CD8-positive, alpha-beta memory T cell (primary cell): Measurements from ENCODE around the gene CARD11. TPM values are rescaled to one million over a fixed set of nuclear protein-coding genes. Genes with fewer than 3 reads are reported as not detected.

ENCODE experiments used
- CTCF ChIA-PET: fragments of 350-600 bp; sonication (Branson Sonifier 250); formaldehyde crosslinking; loops from one replicate; lab custom pipeline; 2021; ENCODE audit warnings: antibody characterized with exemption; lab: Charles Lee
- POLR2A ChIA-PET: fragments of 350-600 bp; sonication (Branson Sonifier 250); formaldehyde crosslinking; loops from one replicate; lab custom pipeline; 2021; ENCODE audit warnings: antibody characterized with exemption; lab: Charles Lee
- DNase-seq, 5 donors: peaks; one replicate each; pipeline versions ENCODE4 v3.0.0 to v3.0.0-alpha.2; 2020 to 2022; ENCODE audit warnings: mixed read lengths in 1 of 5
- H3K27ac ChIP-seq: one replicate; pipeline ENCODE4 v1.7.0; 2013; ENCODE audit warnings: low read depth, mild to moderate bottlenecking, low read length, moderate library complexity
- H3K27me3 ChIP-seq: 2 replicates; pipeline ENCODE4 v1.7.0; 2013; ENCODE audit warnings: low read length, mild to moderate bottlenecking; ENCODE audit not compliant: insufficient read depth, poor library complexity, severe bottlenecking
- H3K36me3 ChIP-seq: 2 replicates; pipeline ENCODE4 v1.7.0; 2013; ENCODE audit warnings: mild to moderate bottlenecking, low read length, moderate library complexity; ENCODE audit not compliant: insufficient read depth
- H3K4me1 ChIP-seq: 2 replicates; pipeline ENCODE4 v1.7.0; 2013; ENCODE audit warnings: mild to moderate bottlenecking, low read length, moderate library complexity; ENCODE audit not compliant: insufficient read depth
- H3K4me3 ChIP-seq: 2 replicates; pipeline ENCODE4 v1.7.0; 2013; ENCODE audit warnings: mild to moderate bottlenecking, low read length
- H3K9me3 ChIP-seq: 2 replicates; pipeline ENCODE4 v1.7.0; 2013; ENCODE audit warnings: mild to moderate bottlenecking, low read length
- H3K27ac Mint-ChIP-seq, 8 donors: one replicate each; pipeline ENCODE4 v1.8.0; 2020 to 2021; ENCODE audit warnings: mixed read lengths in 8 of 8, mild to moderate bottlenecking in 6 of 8, inconsistent platforms in 3 of 8, moderate library complexity in 3 of 8
- H3K27me3 Mint-ChIP-seq, 2 donors: one replicate each; pipeline ENCODE4 v1.8.0; 2020 to 2021; ENCODE audit warnings: mixed read lengths in 2 of 2, mild to moderate bottlenecking in 1 of 2, moderate library complexity in 1 of 2
- H3K36me3 Mint-ChIP-seq, 3 donors: one replicate each; pipeline ENCODE4 v1.8.0; 2020 to 2021; ENCODE audit warnings: mixed read lengths in 3 of 3, inconsistent platforms in 1 of 3, mild to moderate bottlenecking in 1 of 3
- H3K4me1 Mint-ChIP-seq, 3 donors: one replicate each; pipeline ENCODE4 v1.8.0; 2020 to 2021; ENCODE audit warnings: mixed read lengths in 3 of 3, inconsistent platforms in 1 of 3, mild to moderate bottlenecking in 1 of 3
- H3K4me3 Mint-ChIP-seq, 7 donors: one replicate each; pipeline ENCODE4 v1.8.0; 2020 to 2021; ENCODE audit warnings: mixed read lengths in 7 of 7, mild to moderate bottlenecking in 6 of 7, moderate library complexity in 4 of 7, inconsistent platforms in 2 of 7
- H3K9me3 Mint-ChIP-seq, 5 donors: one replicate each; pipeline ENCODE4 v1.8.0; 2020 to 2022; ENCODE audit warnings: mixed read lengths in 5 of 5, mild to moderate bottlenecking in 3 of 5, moderate library complexity in 2 of 5, inconsistent platforms in 1 of 5
- polyA plus RNA-seq: library from polyadenylated mRNA; unstranded; fragments of 300-500 nt; fragmentation: Illumina TruSeq; gene quantifications from one replicate; pipeline ENCODE4 v1.2.3, GENCODE V29; 2021
- total RNA-seq, 2 experiments: library from RNA; stranded (reverse); gene quantifications; one replicate each; pipeline ENCODE4 v1.2.3, GENCODE V29; 2021

The CARD11 gene
- total and polyA plus RNA-seq, 3 experiments from 2014 or later, result 40.9 to 72.1 (median 68.4) TPM

DNA sequence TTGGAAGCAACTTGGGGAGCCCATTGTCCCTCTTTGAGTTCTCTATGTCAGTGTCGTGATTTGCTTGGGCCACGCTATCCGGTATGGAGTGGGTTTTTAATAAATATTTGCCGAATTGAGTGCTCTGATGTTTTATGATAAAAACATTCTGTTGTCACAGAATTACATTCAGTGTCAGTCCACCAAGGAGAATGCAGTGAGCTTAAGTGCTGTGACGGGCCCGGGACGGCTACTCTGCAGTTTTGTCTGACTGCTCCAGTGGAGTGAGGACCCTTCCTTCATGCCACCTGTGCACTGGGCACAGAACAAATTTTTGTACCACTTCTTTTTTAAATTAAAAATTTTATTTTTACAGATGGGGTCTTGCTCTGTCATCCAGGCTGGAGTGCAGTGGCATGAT is 76.0 kb downstream of the CARD11 start:
- H3K36me3 ChIP-seq, result peaks cover 7% of the 10 kb centered on the region
- POLR2A ChIA-PET, result no interaction called here
- CTCF ChIA-PET, result no interaction called here
- H3K9me3 ChIP-seq, result peaks cover 11% of the 10 kb centered on the region
- no peak overlapping the region for H3K27ac ChIP-seq
- H3K27me3 ChIP-seq, result no peaks in the 10 kb centered on the region
- peaks cover 30 to 40% (median 37%) of the 10 kb centered on the region in 3 donors for H3K4me1 Mint-ChIP-seq
- peaks cover 4 to 20% (median 16%) of the 10 kb centered on the region in 5 donors for H3K9me3 Mint-ChIP-seq
- peaks cover 18% of the 10 kb centered on the region for H3K4me1 ChIP-seq
- H3K36me3 Mint-ChIP-seq, result peaks cover 17 to 36% (median 30%) of the 10 kb centered on the region in 3 donors
- no peak overlapping the region for H3K4me3 Mint-ChIP-seq
- peak overlapping the region in 1 of 8 donors; percentile 19 for H3K27ac Mint-ChIP-seq
- no peaks in the 10 kb centered on the region for H3K27me3 Mint-ChIP-seq
- DNase-seq, result no peak
- H3K4me3 ChIP-seq, result no peak overlapping the region

DNA sequence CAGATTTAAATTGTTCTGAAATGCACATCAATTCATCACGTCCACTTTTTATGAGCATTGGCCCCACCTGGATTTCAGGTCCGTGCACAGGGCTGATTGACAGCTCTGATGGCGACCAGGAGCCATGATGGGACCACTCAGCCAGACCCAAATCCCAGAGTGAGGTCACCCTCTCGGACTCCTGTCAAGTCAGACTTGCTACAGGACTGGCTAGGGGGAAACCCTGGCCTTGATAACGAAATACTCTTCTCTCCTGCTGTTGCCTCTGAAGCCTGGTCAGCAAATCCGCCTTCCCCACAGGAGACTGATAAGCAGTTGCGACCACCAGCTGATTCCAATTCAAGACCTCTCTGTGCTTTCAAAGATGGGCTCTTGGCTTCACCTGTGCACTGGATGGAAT is 76.4 kb downstream of the CARD11 start:
- Mint-ChIP-seq H3K36me3 (peaks cover 14 to 35% (median 30%) of the 10 kb centered on the region in 3 donors), H3K9me3 (peaks cover 4 to 20% (median 16%) of the 10 kb centered on the region in 5 donors), H3K27ac (peak overlapping the region in 1 of 8 donors; percentile 54), H3K4me1 (peaks cover 29 to 40% (median 37%) of the 10 kb centered on the region in 3 donors), H3K4me3 (no peak overlapping the region), H3K27me3 (no peaks in the 10 kb centered on the region)
- H3K9me3 ChIP-seq, result peaks cover 11% of the 10 kb centered on the region
- DNase-seq, result no peak
- no peak overlapping the region for H3K27ac ChIP-seq
- H3K4me3 ChIP-seq, result no peak overlapping the region
- ChIA-PET POLR2A (no interaction called here), CTCF (no interaction called here)
- H3K27me3 ChIP-seq, result no peaks in the 10 kb centered on the region
- H3K4me1 ChIP-seq, result peaks cover 14% of the 10 kb centered on the region
- peaks cover 7% of the 10 kb centered on the region for H3K36me3 ChIP-seq

DNA sequence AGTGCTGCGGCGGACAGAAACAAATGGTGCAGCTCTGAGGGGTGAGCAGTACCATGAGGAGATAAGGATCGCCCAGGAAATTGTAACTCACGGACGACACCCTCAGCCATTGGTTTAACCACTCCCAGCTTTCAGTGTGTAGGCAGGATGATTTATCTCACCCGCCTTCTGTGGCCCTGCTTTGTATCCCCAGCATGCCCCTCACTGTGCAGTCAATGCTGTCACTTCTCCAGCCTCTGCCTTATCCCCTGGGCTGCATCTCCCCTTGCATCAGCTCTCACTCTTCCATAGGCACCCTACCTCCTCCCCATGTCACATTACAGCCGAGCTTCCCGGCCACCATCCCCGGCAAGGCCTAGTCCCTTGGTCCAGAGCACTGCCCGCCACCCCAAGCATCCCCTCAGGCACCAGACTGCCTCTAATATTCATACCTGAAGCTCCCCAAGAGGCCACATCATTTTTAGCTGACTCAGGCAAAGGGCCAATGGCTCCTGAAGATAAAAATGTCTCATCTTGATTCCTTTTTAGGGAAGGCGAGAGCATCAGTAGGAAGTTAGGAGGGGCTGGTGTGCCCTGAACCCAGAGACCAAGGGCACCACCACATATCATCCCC is 77.1 kb downstream of the CARD11 start:
- Mint-ChIP-seq H3K4me3 (peak overlapping the region in 1 of 7 donors; percentile 15), H3K27ac (peak overlapping the region in 4 of 8 donors; percentile 30 to 78 (median 62)), H3K36me3 (peaks cover 12 to 39% (median 30%) of the 10 kb centered on the region in 3 donors), H3K4me1 (peaks cover 32 to 42% (median 41%) of the 10 kb centered on the region in 3 donors), H3K9me3 (peaks cover 4 to 20% (median 16%) of the 10 kb centered on the region in 5 donors), H3K27me3 (no peaks in the 10 kb centered on the region)
- peaks cover 10% of the 10 kb centered on the region for H3K4me1 ChIP-seq
- CTCF ChIA-PET, result interaction anchor here (0.6 kb wide), 1 partner anchor 12 kb away, joined by 4 read pairs; no protein-coding TSS in a partner anchor
- H3K27ac ChIP-seq, result no peak overlapping the region
- POLR2A ChIA-PET, result interaction anchor here (0.6 kb wide), 1 partner anchor 471 kb away, joined by 3 read pairs; no protein-coding TSS in a partner anchor
- no peak overlapping the region for H3K4me3 ChIP-seq
- no peaks in the 10 kb centered on the region for H3K27me3 ChIP-seq
- H3K36me3 ChIP-seq, result peaks cover 7% of the 10 kb centered on the region
- no peak for DNase-seq
- H3K9me3 ChIP-seq, result peaks cover 11% of the 10 kb centered on the region

DNA sequence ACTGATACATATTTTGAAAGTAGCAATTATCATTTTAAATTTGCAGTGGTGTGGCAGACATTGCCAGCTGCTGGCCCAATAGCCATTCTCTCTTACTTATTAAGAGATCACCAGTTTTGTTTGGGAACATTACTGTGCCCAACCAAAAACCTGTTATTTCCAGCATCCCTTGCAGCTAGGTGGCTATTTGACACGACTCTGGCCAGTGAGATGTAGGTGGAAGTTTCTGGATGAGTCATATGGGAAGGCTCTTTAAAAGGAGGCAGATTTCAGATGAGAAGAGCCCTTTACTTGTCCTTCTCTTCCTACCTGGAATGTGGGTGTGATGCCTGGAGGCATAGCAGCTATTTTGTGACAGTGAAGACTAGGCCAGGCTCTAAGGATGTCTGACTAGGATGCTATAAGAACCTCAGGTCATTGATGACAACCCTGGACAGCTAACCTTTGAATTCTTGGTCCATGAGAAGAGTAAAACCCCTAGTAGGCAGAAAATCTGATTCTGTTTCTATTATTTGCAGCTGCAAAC is 77.9 kb downstream of the CARD11 start:
- CTCF ChIA-PET, result interaction anchor here (1.1 kb wide), 1 partner anchor 54 kb away, joined by 4 read pairs; no protein-coding TSS in a partner anchor
- DNase-seq, result no peak
- peaks cover 31 to 41% (median 39%) of the 10 kb centered on the region in 3 donors for H3K4me1 Mint-ChIP-seq
- no peaks in the 10 kb centered on the region for H3K27me3 Mint-ChIP-seq
- Histone ChIP-seq H3K27ac (no peak overlapping the region), H3K4me3 (no peak overlapping the region), H3K4me1 (peaks cover 12% of the 10 kb centered on the region), H3K27me3 (no peaks in the 10 kb centered on the region), H3K36me3 (peaks cover 7% of the 10 kb centered on the region), H3K9me3 (peaks cover 11% of the 10 kb centered on the region)
- H3K9me3 Mint-ChIP-seq, result peaks cover 4 to 20% (median 16%) of the 10 kb centered on the region in 5 donors
- H3K27ac Mint-ChIP-seq, result peak overlapping the region in 5 of 8 donors; percentile 19 to 67 (median 59)
- POLR2A ChIA-PET, result interaction anchor here (0.6 kb wide), 1 partner anchor 471 kb away, joined by 3 read pairs; no protein-coding TSS in a partner anchor
- peaks cover 12 to 39% (median 30%) of the 10 kb centered on the region in 3 donors for H3K36me3 Mint-ChIP-seq
- H3K4me3 Mint-ChIP-seq, result no peak overlapping the region

DNA sequence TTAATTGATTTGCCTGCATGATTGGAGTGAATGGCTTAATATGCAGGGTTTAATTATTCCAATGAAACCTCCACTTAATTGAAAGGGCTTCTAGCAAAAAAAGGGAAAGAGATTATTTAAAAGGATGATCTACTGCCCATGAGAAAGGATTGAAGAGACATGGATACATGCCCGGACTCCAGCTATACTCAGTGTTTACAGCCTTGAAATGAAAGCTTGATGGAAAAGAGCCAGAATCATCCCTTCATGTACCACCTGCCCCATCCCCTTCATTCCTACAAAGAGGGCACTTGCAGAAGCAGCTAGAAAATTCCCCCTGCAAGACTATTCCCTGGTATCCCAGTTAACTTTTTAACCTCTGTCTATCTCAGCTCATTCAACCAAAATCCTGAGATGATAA is 78.4 kb downstream of the CARD11 start:
- peaks cover 4 to 20% (median 16%) of the 10 kb centered on the region in 5 donors for H3K9me3 Mint-ChIP-seq
- peaks cover 11% of the 10 kb centered on the region for H3K9me3 ChIP-seq

DNA sequence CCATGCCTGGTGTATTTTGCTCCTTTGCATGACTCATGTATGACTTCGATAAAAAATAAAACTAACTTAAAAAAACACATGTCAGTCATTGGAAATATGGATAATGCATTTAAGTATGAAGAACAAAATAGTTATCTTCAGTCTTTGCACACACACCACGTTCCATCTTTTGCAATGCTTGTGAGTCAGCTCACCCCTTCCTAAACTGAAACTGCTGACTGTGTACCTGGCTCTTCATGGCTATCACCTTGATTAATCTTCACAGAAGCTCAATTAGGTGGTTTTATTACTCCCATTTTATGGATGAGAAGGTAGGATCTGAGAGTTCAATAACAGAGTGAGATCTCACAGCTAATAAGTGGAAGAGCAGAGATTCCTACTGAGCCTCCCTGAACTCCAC is 79.5 kb downstream of the CARD11 start:
- Mint-ChIP-seq H3K27ac (peak overlapping the region in 6 of 8 donors; percentile 17 to 80 (median 38)), H3K27me3 (no peaks in the 10 kb centered on the region), H3K4me1 (peaks cover 36 to 55% (median 52%) of the 10 kb centered on the region in 3 donors), H3K4me3 (no peak overlapping the region), H3K9me3 (peaks cover 4 to 20% (median 16%) of the 10 kb centered on the region in 5 donors), H3K36me3 (peaks cover 12 to 50% (median 30%) of the 10 kb centered on the region in 3 donors)
- Histone ChIP-seq H3K36me3 (peaks cover 7% of the 10 kb centered on the region), H3K4me1 (peaks cover 28% of the 10 kb centered on the region), H3K9me3 (peaks cover 11% of the 10 kb centered on the region), H3K27ac (no peak overlapping the region), H3K27me3 (no peaks in the 10 kb centered on the region), H3K4me3 (no peak overlapping the region)
- POLR2A ChIA-PET, result no interaction called here
- DNase-seq, result no peak
- CTCF ChIA-PET, result interaction anchor here (1.3 to 1.7 kb wide), 2 partner anchors 10 to 12 kb away, joined by 4 read pairs; no protein-coding TSS in a partner anchor

More for the DNA sequence above, 78.4 kb downstream of the CARD11 start:
- Mint-ChIP-seq H3K27ac (peak overlapping the region in 5 of 8 donors; percentile 1 to 80 (median 35)), H3K36me3 (peaks cover 12 to 43% (median 30%) of the 10 kb centered on the region in 3 donors), H3K4me1 (peaks cover 31 to 46% (median 43%) of the 10 kb centered on the region in 3 donors), H3K4me3 (no peak overlapping the region), H3K27me3 (no peaks in the 10 kb centered on the region)
- no peak for DNase-seq
- CTCF ChIA-PET, result interaction anchor here (0.8 to 1.3 kb wide), 3 partner anchors 11 to 55 kb away, joined by 3 to 4 read pairs (median 4); no protein-coding TSS in a partner anchor
- POLR2A ChIA-PET, result no interaction called here
- Histone ChIP-seq H3K4me1 (peaks cover 17% of the 10 kb centered on the region), H3K4me3 (no peak overlapping the region), H3K27ac (no peak overlapping the region), H3K36me3 (peaks cover 7% of the 10 kb centered on the region), H3K27me3 (no peaks in the 10 kb centered on the region)

DNA sequence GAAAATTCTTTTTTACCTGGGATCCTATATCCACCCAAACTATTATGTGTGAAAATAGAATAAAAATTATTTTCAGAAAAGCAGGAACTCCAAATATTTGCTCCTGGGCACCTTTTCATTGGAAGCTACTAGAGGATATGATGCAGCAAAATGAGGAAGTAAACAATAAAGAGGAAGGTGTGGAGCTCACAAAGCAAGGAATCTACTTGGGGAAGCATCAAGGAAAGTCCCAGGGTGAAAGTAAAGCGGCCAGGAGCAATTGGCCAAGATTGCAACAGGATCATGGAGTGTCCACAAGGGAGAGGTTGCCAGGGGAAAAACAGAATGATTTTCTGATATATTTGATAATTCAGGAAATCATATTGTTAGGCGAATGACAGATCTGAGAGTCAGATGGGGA is 80.8 kb downstream of the CARD11 start:
- H3K27ac Mint-ChIP-seq, result peak overlapping the region; percentile 7 to 64 (median 52)
- H3K27me3 Mint-ChIP-seq, result no peaks in the 10 kb centered on the region

More for the DNA sequence above, 80.8 kb downstream of the CARD11 start:
- DNase-seq, result no peak
- Histone ChIP-seq H3K27me3 (no peaks in the 10 kb centered on the region), H3K27ac (peak overlapping the region; percentile 10), H3K4me3 (no peak overlapping the region), H3K36me3 (peaks cover 16% of the 10 kb centered on the region), H3K4me1 (peaks cover 30% of the 10 kb centered on the region), H3K9me3 (peaks cover 11% of the 10 kb centered on the region)
- Mint-ChIP-seq H3K4me3 (peak overlapping the region in 1 of 7 donors; percentile 15), H3K4me1 (peaks cover 43 to 63% (median 56%) of the 10 kb centered on the region in 3 donors), H3K9me3 (peaks cover 4 to 20% (median 16%) of the 10 kb centered on the region in 5 donors), H3K36me3 (peaks cover 17 to 63% (median 26%) of the 10 kb centered on the region in 3 donors)
- ChIA-PET CTCF (interaction anchor here (1.7 kb wide), 1 partner anchor 13 kb away, joined by 4 read pairs; no protein-coding TSS in a partner anchor), POLR2A (no interaction called here)
